MG63 (cell line): ENCODE measurements around the gene S100A8. TPM values are rescaled to one million over a fixed set of nuclear protein-coding genes. Genes with fewer than 3 reads are reported as not detected.

ENCODE experiments used
- DNase-seq: peaks from one replicate; pipeline ENCODE4 v3.0.0-alpha.2; 2020
- H3K27me3 ChIP-seq: fragments of 250-450 bp; sonication (Bioruptor Pico); 2 replicates; pipeline ENCODE4 v1.5.1; 2020; ENCODE audit warnings: mild to moderate bottlenecking, moderate library complexity
- H3K36me3 ChIP-seq: fragments of 250-450 bp; sonication (Bioruptor Pico); 2 replicates; pipeline ENCODE4 v1.5.1; 2020; ENCODE audit warnings: mild to moderate bottlenecking, moderate library complexity
- H3K4me3 ChIP-seq: fragments of 250-450 bp; sonication (Bioruptor Pico); 2 replicates; pipeline ENCODE4 v1.5.1; 2020; ENCODE audit warnings: mild to moderate bottlenecking, moderate library complexity
- H3K9me3 ChIP-seq: fragments of 250-450 bp; sonication (Bioruptor Pico); 2 replicates; pipeline ENCODE4 v1.5.1; 2020; ENCODE audit warnings: mild to moderate bottlenecking, moderate library complexity
- total RNA-seq: library from RNA; depleted of rRNA; stranded (reverse); fragments of >200 nt; shearing (Covaris generic); gene quantifications from 2 replicates; pipeline ENCODE4 v1.2.3, GENCODE V29; 2014; ENCODE audit warnings: low replicate concordance; rRNA removed

S100A8 gene
- total RNA-seq: not detected in 2 replicates

DNA sequence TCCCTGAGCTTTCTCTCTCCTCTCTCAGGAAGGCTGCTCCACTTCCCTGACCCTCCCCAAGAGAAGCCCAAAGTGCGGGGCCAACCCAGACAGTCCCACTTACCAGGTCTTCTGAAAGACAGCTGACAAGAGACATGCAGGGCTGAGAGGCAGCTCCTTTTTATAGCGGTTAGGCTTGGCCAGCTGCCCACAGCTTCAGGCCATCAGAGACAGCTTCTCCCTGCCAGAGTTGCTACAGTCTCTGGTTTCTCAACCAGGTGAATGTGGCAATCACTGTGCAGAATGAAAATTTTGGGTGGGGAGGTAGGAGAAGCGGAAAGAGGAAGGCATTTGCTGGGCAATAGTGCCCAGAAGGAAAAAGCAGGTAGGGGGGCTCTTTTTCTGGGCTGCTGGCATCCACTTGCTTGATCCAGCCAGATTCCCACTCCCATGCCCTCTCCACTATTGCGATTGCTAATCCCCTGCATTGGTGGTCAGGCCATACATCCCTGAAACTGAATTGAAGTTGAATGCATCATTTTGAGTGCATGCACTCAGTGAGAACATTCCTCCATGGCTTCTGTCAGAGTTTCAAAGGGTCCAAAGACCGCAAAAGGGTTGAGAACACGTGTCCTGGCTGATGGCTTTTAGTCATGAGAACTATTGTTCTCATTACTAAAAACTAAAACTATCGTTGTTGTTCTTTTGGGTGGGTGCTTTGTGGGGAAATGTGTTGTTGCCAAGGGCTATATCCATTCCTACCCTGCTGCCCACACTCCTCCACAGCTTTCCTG, at the start of gene S100A8:
Gene S100A8, minus strand, starts transcription at position 136 of the 773 bp plus-strand sequence. CDS start 538 bp downstream, outside the sequence.
- Histone ChIP-seq H3K36me3 (no peaks in the 10 kb centered on the region), H3K4me3 (no peak within 1 kb of the TSS), H3K27me3 (no peaks in the 10 kb centered on the region), H3K9me3 (no peaks in the 10 kb centered on the region)
- peak; percentile 14 for DNase-seq

- H3K9me3 ChIP-seq: no peaks in the 10 kb centered on the region
- H3K27me3 ChIP-seq: peaks cover 4% of the 10 kb centered on the region; the same call in 1 of the 2 replicates
- no peak overlapping the region for H3K4me3 ChIP-seq
- no peaks in the 10 kb centered on the region for H3K36me3 ChIP-seq
- DNase-seq: no peak
Measured at GRCh38 chr1:153439273-153439672, 48.4 kb upstream of the S100A8 start.

DNA sequence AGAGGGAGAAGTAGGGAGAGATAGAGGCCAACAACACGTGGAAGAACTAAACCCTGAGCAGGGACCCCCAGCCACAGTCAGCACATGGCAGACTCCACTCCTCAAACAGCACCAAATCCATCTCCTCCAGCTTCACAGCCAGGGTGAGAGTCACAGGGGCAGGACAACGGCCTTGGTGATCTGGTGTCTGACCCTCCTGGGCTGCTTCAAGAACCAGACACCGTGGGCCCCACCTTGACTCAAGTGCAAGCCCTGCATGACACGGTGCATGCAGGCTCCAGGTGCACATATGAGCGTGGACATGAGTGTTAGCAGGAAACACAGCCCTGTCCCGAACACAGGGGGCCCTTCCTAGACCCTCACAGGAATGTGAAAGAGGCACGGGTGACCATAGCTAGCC, 47.7 kb upstream of the S100A8 start:
- Histone ChIP-seq H3K9me3 (no peaks in the 10 kb centered on the region), H3K36me3 (no peaks in the 10 kb centered on the region), H3K4me3 (no peak overlapping the region), H3K27me3 (peaks cover 4% of the 10 kb centered on the region)
- no peak for DNase-seq

GRCh38 chr1:153437236-153437635, 46.4 kb upstream of the S100A8 start:
- Histone ChIP-seq H3K9me3 (no peaks in the 10 kb centered on the region), H3K36me3 (no peaks in the 10 kb centered on the region), H3K27me3 (peaks cover 8% of the 10 kb centered on the region), H3K4me3 (no peak overlapping the region)
- DNase-seq: no peak

- peaks cover 8% of the 10 kb centered on the region for H3K27me3 ChIP-seq
- H3K9me3 ChIP-seq: no peaks in the 10 kb centered on the region
- no peak overlapping the region for H3K4me3 ChIP-seq
- DNase-seq: no peak
- no peaks in the 10 kb centered on the region for H3K36me3 ChIP-seq
Measured at GRCh38 chr1:153434746-153435455, 44.0 kb upstream of the S100A8 start.

GRCh38 chr1:153432874-153433681, 42.2 kb upstream of the S100A8 start:
- Histone ChIP-seq H3K36me3 (no peaks in the 10 kb centered on the region), H3K9me3 (no peaks in the 10 kb centered on the region), H3K4me3 (no peak overlapping the region), H3K27me3 (peaks cover 8% of the 10 kb centered on the region)
- DNase-seq: no peak

GRCh38 chr1:153431928-153432327, 41.1 kb upstream of the S100A8 start:
- no peak overlapping the region for H3K4me3 ChIP-seq
- DNase-seq: no peak
- no peaks in the 10 kb centered on the region for H3K9me3 ChIP-seq
- no peaks in the 10 kb centered on the region for H3K36me3 ChIP-seq
- peaks cover 4% of the 10 kb centered on the region for H3K27me3 ChIP-seq

- no peak overlapping the region for H3K4me3 ChIP-seq
- no peaks in the 10 kb centered on the region for H3K36me3 ChIP-seq
- no peak for DNase-seq
- H3K27me3 ChIP-seq: peaks cover 4% of the 10 kb centered on the region
- H3K9me3 ChIP-seq: no peaks in the 10 kb centered on the region
Measured at GRCh38 chr1:153431427-153431826, 40.6 kb upstream of the S100A8 start.

DNA sequence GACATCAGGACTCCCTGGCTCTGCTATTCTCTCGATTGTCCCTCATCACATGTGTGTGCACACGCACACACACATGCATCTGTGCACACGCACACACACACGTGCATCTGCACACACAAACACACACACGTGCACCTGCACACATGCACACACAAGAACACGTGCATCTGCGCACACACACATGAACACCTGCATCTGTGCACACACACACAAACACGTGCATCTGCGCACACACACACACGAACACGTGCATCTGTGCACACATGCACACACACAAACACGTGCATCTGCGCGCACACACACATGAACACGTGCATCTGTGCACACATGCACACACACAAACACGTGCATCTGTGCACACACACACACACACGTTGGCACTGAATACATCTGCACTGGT, 40.1 kb upstream of the S100A8 start:
- no peak overlapping the region for H3K4me3 ChIP-seq
- no peak for DNase-seq
- peaks cover 5% of the 10 kb centered on the region for H3K27me3 ChIP-seq
- no peaks in the 10 kb centered on the region for H3K36me3 ChIP-seq
- H3K9me3 ChIP-seq: no peaks in the 10 kb centered on the region

GRCh38 chr1:153430561-153430960, 39.7 kb upstream of the S100A8 start:
- Histone ChIP-seq H3K9me3 (no peaks in the 10 kb centered on the region), H3K4me3 (no peak overlapping the region), H3K27me3 (peaks cover 10% of the 10 kb centered on the region), H3K36me3 (no peaks in the 10 kb centered on the region)
- no peak for DNase-seq

DNA sequence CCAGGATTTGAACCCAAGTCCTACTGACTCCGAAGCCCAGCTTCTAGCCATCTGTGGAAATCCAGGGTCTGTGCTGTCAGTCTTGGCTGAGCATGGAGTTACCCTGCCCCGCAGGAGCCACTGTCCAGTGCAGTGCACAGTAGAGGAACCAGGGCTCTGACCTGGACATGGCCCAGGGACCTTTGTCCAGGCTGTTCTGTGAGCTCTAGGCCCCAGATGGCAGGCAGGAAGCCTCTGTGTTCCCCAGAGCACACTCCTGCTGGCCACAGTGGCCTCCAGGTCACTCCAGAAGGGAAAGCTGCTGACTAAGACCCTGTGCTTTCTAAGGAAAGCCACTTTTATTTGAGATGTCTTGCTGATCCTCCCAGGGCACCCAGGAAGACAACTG, 39.3 kb upstream of the S100A8 start:
- DNase-seq: no peak
- no peaks in the 10 kb centered on the region for H3K36me3 ChIP-seq
- peaks cover 11% of the 10 kb centered on the region for H3K27me3 ChIP-seq
- H3K9me3 ChIP-seq: no peaks in the 10 kb centered on the region
- H3K4me3 ChIP-seq: no peak overlapping the region

DNA sequence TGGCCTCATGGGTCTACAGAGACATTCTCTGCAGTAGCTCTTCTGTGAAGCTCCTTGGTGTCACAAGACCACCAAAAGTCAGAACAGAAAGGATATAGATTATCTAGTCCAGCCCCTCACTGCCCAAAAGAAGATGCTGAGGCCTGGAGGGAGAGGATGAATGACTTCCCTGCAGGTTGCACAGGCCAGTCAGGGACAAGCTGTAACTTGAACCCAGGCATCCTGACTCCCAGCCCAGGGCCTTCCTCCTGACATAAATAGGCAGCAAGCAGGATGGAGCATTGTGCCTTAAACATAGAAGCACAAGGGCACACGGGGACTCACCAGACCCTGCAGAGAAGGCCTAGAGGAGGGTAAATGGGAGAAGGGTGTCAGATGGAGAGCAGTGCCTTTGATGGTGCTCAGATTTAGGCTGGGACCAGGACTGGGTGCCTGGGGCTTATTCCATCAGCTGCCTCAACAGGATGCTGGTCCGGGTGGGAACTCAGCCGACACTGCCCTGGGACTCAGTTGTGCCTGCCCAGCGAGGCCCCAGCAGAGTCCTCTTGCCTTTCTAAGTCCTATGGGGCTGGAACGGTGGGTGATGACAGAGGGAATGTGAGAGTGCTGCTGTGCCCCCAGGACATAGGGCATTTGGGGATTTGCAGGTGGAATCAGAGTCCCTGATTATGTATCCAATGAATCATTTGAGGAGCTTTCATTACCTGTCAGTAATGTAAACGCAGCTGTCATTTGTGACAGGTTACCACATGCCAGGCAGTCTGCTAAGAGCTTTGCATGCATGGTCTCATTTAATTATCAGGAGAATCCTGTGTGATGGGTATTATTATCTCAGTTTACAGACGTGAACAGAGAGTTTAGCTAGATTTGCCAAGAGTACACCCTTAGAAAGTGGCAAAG, 38.6 kb upstream of the S100A8 start:
- no peak overlapping the region for H3K4me3 ChIP-seq
- no peaks in the 10 kb centered on the region for H3K9me3 ChIP-seq
- no peaks in the 10 kb centered on the region for H3K36me3 ChIP-seq
- no peak for DNase-seq
- peaks cover 11% of the 10 kb centered on the region for H3K27me3 ChIP-seq

DNA sequence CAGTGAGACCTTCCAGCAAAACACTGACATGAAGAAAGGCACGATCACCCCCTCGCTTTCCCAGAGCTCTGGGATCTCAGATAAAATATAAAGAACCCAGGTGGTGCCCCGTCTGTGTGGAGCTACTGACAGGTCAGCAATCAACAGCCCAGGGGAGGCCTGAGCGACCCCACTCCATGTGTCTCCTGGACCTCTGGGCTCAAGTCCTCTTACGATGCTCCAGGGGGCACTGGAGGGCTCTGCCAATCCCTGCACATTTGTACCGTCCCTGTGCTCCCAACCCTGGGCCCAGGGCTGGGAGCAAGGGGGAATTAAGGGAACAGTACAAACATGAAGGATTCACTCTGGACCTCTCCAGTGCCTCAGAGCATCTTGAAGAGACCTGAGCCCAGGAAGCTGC, 37.9 kb upstream of the S100A8 start:
- Histone ChIP-seq H3K9me3 (no peaks in the 10 kb centered on the region), H3K4me3 (no peak overlapping the region), H3K36me3 (no peaks in the 10 kb centered on the region), H3K27me3 (peaks cover 15% of the 10 kb centered on the region)
- no peak for DNase-seq

DNA sequence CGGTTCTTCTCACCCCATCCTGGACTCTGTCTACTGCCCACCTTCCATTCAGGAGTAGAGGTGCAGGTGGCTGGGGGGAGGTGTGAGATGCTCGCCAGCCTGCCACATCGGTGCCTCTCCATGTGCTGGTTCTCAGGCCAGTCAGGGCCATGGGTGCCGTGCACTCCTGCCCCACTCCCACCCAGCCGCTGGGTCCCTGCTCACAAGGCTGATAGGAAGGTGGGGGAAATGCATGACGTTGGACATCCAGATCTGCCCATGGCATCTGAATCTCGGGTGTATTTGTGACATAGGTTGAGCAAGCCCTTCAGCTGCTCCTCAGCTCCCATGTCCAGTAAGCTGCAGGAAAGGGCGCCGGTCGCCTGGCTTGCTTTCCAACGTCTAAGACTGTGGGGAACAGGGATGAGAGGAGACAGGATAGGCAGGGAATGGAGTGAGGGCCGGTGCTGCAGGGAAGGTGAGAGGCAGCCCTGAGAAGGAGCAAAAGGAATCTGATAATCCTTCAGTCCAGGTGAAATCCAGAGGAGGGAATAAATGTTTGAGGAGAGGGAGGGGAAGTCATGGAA, 37.3 kb upstream of the S100A8 start:
- no peak for DNase-seq
- Histone ChIP-seq H3K27me3 (peaks cover 17% of the 10 kb centered on the region), H3K36me3 (no peaks in the 10 kb centered on the region), H3K4me3 (no peak overlapping the region), H3K9me3 (no peaks in the 10 kb centered on the region)

DNA sequence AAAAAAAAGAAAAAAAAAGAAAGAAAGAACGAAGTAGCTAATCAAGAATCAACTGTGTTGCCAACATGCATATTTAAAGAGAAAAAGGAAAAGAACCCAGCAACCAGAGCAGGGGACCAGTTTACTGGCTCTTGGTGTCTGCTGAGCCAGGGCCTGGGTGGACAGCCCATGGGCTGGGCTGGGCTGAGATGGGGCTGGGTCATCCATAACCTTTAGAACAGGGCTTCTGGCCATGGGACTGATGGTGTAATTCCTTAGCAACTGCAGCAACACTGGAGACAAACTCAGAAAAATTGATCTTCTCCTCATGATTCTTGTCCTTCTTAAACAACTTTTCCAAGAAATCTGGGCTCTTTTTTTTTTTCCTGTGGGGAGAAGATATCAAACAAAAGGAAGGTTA, 35.9 kb upstream of the S100A8 start:
- no peak overlapping the region for H3K4me3 ChIP-seq
- no peaks in the 10 kb centered on the region for H3K36me3 ChIP-seq
- no peak for DNase-seq
- H3K27me3 ChIP-seq: peaks cover 15% of the 10 kb centered on the region
- no peaks in the 10 kb centered on the region for H3K9me3 ChIP-seq
